ENCODE results near the gene SLC6A3. TPM values are rescaled to one million over a fixed set of nuclear protein-coding genes. Genes with fewer than 3 reads are reported as not detected.
"Not testable (repeated sequence)": the region's sequence is repeated elsewhere in the genome, so short reads cannot be mapped to it uniquely, and the experiment has no call there.

Gene SLC6A3
- total RNA-seq, 2 donors from 2014 or later: 0.16 TPM; not detected in 1

GRCh38 chr5:1375871-1376810 lies 69.1 kb downstream of the SLC6A3 start:
- no peak for DNase-seq (ENCODE audit: low spot score)
- no peak overlapping the region for H3K27ac ChIP-seq
- H3K4me3 ChIP-seq: no peak overlapping the region
- H3K27me3 ChIP-seq: no peaks in the 10 kb centered on the region
- H3K9me3 ChIP-seq: no peaks in the 10 kb centered on the region
- H3K4me1 ChIP-seq: no peaks in the 10 kb centered on the region
- no peaks in the 10 kb centered on the region for H3K36me3 ChIP-seq
- TF ChIP-seq, protein P1, sequence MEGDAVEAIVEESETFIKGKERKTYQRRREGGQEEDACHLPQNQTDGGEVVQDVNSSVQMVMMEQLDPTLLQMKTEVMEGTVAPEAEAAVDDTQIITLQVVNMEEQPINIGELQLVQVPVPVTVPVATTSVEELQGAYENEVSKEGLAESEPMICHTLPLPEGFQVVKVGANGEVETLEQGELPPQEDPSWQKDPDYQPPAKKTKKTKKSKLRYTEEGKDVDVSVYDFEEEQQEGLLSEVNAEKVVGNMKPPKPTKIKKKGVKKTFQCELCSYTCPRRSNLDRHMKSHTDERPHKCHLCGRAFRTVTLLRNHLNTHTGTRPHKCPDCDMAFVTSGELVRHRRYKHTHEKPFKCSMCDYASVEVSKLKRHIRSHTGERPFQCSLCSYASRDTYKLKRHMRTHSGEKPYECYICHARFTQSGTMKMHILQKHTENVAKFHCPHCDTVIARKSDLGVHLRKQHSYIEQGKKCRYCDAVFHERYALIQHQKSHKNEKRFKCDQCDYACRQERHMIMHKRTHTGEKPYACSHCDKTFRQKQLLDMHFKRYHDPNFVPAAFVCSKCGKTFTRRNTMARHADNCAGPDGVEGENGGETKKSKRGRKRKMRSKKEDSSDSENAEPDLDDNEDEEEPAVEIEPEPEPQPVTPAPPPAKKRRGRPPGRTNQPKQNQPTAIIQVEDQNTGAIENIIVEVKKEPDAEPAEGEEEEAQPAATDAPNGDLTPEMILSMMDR (IDR thresholded peaks at IDR 0.05): no peak

GRCh38 chr5:1374679-1375055 lies 70.6 kb downstream of the SLC6A3 start:
- Histone ChIP-seq H3K4me1 (no peaks in the 10 kb centered on the region), H3K27me3 (no peaks in the 10 kb centered on the region), H3K36me3 (no peaks in the 10 kb centered on the region), H3K27ac (no peak overlapping the region), H3K9me3 (no peaks in the 10 kb centered on the region), H3K4me3 (no peak overlapping the region)
- no peak for DNase-seq (ENCODE audit: low spot score)
- TF ChIP-seq, protein P1 (IDR thresholded peaks at IDR 0.05): no peak

DNA sequence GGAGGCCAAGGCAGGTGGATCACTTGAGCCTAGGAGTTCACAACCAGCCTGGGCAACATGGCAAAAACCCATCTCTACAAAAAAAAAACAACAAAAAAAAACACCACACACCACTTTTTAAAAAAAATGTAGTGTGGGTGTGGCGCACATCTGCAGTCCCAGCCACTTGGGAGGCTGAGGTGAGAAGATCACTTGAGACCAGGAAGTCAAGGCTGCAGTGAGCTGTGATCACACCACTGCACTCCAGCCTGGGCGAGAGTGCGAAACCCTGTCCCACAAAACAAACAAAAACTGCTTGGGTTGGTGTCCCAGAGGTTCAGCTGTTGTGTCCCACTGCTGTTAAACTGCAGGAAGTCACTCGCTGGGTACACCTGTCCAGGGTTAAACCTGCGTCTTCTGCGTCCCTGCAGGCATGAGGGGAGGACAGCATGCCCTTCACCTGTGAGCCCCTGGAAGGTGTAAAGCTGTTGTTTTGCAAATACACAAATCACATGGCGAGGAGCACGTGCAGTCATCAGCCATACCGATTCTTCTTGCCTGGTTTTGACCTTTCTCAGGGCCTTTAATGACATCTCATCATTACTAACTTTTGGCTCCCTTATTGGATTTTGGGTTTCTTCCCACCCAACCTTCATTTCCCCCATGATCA lies 71.1 kb downstream of the SLC6A3 start:
- H3K36me3 ChIP-seq: no peaks in the 10 kb centered on the region

GRCh38 chr5:1371972-1372342 lies 73.3 kb downstream of the SLC6A3 start:
- not testable (repeated sequence) for H3K9me3 ChIP-seq; H3K4me1 ChIP-seq; H3K4me3 ChIP-seq; H3K36me3 ChIP-seq; H3K27ac ChIP-seq; H3K27me3 ChIP-seq; DNase-seq (ENCODE audit: low spot score)

More for the DNA sequence above, 71.1 kb downstream of the SLC6A3 start:
- Histone ChIP-seq H3K27me3 (no peaks in the 10 kb centered on the region), H3K9me3 (no peaks in the 10 kb centered on the region), H3K4me1 (no peaks in the 10 kb centered on the region), H3K27ac (no peak overlapping the region), H3K4me3 (no peak overlapping the region)
- TF ChIP-seq, protein P1 (IDR thresholded peaks at IDR 0.05): no peak
- no peak for DNase-seq (ENCODE audit: low spot score)

DNA sequence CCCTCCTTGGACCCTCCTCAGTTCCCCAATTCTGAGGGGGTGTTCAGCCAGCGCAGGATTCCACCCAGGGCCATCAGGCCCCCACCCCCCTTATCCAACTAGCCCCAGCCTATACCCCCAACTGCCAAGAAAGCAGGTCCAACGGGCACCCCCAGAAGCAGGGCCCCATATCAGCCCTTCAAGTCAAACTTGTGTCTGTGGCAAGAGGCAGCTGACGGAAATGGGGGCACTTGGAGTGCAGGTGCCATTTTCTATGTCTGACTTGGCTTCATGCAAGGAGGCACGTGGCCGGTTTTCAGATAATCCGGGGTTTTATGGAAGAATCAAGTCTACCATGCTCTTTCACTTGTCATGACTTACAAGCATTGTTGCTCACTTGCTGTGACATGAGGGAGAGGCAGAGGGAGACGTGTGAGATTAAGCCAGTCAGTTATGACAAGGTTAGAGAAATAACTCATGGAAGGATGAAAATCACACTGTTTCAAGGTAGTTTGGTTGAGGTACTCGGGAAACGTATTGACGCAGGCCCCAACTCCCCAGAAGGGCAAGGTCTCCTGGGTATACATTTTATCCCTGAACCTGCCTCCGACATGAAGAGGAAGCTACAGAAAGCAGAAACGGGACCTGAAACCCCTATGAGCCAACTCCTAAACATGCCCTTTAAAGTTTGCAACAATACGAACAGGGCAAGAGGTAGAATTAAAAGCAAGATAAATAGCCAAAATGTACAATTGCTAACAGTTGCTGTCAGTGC lies 73.8 kb downstream of the SLC6A3 start:
- H3K27ac ChIP-seq: no peak overlapping the region
- TF ChIP-seq, protein P1 (IDR thresholded peaks at IDR 0.05): no peak
- no peaks in the 10 kb centered on the region for H3K36me3 ChIP-seq
- no peaks in the 10 kb centered on the region for H3K9me3 ChIP-seq
- DNase-seq (ENCODE audit: low spot score): no peak
- no peak overlapping the region for H3K4me3 ChIP-seq
- no peaks in the 10 kb centered on the region for H3K27me3 ChIP-seq
- H3K4me1 ChIP-seq: no peaks in the 10 kb centered on the region

DNA sequence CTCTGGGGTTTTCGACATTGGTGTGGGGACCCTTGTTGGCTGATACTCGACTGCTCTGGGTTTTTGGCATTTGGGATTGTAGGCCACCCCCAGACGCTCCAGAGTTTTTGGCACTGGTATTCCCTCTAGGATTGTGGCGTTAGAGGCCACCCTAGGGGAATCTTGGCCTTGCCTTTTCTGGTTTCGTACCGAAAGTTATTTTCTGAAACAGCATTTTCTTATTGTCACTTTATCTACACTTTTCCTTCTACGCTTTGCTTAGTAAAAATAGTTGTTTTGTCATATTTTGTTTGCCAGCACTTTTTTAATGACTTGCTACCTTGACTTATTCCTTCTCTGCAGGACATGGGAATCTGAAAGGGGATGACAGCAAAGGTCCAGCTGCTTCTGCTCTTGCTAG lies 75.2 kb downstream of the SLC6A3 start:
- Histone ChIP-seq H3K4me3 (no peak overlapping the region), H3K9me3 (no peaks in the 10 kb centered on the region), H3K36me3 (no peaks in the 10 kb centered on the region), H3K4me1 (no peaks in the 10 kb centered on the region), H3K27me3 (no peaks in the 10 kb centered on the region), H3K27ac (no peak overlapping the region)
- TF ChIP-seq, protein P1 (IDR thresholded peaks at IDR 0.05): no peak
- DNase-seq (ENCODE audit: low spot score): no peak

All from right atrium auricular region (tissue), 2 donors.